ENCODE measurements around the gene PCGF3.
"Not testable (repeated sequence)": the region's sequence is repeated elsewhere in the genome, so short reads cannot be mapped to it uniquely, and the experiment has no call there.

Gene PCGF3

DNA sequence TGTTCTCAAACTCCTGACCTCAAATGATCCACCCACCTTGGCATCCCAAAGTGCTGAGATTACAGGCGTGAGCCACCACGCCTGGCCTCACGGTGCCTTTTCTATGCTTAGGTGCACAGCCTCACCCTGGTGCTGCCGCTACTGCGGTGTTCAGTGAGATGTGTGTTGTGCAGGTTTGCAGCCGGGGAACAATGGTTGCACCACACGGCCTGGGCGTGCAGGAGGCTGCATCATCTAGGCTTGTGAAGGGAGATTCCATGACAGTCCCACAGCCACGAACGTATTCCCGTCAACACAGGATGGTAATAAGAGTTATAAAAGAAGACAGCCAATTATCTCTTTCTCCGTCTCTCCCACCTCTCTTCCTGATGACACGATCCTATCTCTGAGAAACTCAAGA is 98.3 kb downstream of the PCGF3 start:
- no peak for DNase-seq

DNA sequence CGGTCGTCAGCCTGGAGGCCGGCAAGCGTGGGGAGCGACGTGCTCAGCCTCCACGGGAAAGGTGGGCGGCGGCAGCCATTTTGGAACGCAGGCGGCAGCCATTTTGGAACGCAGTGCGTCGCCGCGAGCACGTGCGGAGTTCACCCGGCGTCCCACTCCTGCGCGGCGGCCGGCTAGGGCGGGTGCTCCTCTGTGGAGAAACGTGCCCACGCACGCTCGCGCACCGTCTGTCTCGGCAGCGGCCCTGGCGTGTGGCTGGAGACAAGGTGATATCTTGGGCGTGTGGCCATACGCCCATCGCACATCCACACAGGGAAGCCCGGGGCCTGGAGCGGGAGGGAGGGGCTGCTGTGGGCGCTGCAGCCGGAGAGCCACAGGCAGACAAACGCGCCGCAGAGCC is 99.2 kb downstream of the PCGF3 start:
- no peak for DNase-seq

DNA sequence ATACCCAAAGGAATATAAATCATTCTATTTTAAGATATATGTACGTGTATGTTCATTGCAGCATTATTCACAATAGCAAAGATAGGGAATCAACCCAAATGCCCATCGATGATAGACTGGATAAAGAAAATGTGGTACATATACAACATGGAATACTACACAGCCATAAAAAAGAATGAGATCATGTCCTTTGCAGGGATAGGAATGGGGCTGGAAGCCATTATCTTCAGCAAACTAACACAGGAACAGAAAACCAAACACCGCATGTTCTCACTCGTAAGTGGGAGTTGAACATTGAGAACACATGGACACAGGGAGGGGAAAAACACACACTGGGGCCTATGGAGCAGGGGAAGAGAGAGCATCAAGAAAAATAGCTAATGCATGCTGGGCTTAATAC is 101.3 kb downstream of the PCGF3 start:
- DNase-seq: not testable (repeated sequence)

DNA sequence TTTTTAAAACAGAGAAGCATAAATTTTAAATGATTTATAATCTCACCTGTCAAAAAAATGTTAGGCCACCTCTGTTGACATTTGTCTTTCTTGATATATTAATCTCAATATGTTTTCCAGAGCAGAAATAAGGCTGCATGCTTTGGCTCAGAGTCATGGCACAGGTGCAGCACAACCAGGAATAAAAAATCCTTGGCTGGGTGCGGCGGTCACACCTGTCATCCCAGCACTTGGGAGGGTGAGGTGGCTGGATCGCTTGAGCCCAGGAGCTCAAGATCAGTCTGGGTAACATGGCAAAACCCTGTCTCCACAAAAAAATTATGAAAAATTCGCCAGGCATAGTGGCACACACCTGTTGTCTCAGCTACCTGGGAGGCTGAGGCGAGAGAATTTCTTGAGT is 102.2 kb downstream of the PCGF3 start:
- no peak for DNase-seq

DNA sequence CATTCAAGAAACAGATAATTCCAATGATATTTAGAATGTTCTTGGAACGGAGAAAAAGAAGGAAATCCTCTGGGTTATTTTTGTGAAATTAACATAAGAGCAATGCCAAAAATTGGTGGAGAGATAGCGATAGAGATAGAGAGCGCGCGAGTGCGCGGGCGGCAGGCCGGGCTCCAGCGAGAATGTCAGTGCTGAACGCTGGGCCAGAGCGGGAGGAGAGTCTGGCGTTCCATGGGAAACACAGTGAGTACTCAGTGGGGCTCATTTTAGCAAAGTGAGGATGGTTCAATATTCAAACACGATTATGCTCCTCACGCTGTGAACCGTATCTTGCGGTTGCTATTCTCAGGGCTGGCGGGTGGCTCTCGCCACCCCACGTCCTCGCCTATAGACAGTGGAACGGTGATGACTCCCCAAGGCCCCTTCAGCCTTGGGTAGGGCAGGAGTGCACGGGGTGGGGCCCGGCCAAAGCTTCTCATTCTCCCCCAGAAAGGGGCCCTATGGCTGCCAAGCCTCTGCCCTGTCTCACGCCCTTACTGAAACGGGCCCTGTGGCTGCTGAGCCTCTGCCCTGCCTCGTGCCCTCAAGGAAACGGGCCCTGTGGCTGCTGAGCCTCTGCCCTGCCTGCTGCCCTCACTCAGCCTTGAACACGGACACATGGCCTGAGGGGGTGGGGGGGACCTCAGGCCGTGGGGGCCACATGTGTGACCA is 103.4 kb downstream of the PCGF3 start:
- no peak for DNase-seq

DNA sequence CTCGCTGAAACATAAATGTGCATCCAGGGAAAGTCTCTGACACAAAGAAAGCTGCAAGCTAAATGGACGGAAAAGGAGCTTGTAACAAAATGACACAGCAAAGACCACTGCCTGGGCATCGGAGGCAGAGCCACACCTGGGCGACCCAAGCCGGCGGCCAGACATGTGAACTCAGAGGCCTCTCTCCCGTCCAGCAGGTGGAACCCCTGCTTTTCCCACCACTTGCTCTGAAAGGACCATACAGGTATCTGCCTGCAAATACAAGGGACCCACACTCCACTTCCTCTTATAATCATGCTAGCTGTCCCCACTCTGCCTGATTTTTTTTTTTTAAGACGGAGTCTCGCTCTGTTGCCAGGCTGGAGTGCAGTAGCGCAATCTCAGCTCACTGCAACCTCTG is 108.3 kb downstream of the PCGF3 start:
- no peak for DNase-seq

DNA sequence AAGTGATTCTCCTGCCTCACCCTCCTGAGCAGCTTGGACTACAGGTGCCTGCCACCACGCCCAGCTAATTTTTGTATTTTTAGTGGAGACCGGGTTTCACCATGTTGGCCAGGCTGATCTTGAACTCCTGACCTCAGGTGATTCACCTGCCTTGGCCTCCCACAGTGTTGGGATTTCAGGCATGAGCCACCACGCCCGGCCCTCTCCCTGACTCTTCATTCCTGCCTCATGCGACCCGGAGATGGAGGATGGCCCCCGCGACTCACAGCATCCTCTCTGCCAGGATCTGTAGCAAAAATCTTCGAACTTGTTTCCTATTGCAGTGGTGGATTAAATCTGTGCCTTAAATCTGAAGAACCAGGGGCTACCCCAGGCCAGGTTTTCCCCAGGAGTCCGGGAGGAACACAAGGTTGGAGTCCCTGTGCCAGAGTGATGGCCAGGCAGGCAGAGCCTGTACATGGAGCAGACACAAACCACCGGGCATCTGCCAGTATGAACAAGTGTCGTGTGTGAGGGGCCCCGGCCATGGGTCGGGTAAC is 108.7 kb downstream of the PCGF3 start:
- no peak for DNase-seq

DNA sequence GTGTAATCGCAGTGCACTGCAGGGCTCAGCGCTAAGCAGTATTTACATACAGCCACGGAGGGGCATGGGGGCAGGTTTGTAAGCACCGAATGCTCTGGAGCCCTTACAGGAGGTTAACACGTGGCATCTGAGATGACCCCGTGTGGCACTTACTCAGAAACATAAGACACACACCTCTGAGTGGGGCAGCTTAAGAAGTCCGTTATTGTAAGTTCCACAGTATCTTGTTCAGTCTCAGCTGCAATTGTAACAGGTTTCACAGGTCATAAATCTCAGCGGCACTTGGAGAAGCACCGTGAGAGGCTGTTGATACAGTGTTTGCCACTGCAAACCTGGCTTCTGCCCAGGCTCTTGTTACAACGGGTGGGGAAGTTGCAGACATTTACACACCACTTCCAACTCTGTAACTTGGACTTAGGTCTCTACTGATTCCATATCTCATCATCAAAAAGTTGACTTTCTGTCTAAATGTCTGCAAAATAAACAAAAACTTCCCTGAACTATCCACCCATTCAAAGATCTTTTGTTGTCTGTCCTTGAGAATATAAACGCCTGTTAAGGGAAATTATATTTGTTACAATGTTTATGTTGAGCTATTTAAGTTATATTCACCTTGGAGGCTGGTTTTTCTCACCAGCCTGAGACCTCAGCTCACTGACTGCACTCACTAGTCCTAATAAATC is 110.0 kb downstream of the PCGF3 start:
- DNase-seq: no peak

DNA sequence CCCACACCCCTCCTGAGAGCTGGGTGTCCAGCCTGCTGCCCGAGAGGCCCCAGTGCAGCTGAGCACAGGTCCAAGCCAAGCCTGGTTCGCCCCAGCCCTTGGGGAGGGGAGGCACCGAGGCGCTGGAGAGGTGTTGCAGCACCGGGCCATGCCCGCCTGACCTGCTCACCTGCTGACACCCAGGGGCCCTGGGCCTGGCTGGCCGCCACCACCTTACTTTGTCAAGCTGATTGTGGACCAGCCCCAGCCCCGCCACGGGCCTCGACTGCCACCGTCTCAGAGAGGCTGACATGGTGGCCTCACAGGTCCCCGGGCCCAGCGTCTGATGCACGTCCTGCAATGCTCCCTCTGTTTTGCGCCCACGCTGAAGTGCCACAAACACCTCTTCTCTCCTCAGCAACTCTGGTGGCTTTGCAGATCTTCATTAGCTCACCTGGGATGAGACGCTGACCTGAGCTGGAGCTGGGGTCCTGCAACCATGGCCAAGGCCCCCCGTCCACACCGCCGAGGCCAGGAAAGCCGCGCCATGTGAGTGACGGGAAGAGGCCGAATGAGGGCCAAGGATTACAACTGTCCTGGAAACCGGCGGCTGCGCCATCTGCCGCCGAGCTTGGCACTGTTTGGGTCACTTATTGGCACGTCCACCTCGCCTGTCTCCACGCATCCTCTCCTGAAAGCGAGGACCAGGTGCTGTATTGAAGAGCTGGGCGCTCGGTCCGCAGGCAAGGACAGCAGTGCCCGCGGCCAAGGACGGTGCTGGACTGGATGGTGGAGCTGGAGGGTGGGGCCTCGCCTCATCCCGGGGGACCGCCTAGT is 112.7 kb downstream of the PCGF3 start:
- no peak for DNase-seq

DNA sequence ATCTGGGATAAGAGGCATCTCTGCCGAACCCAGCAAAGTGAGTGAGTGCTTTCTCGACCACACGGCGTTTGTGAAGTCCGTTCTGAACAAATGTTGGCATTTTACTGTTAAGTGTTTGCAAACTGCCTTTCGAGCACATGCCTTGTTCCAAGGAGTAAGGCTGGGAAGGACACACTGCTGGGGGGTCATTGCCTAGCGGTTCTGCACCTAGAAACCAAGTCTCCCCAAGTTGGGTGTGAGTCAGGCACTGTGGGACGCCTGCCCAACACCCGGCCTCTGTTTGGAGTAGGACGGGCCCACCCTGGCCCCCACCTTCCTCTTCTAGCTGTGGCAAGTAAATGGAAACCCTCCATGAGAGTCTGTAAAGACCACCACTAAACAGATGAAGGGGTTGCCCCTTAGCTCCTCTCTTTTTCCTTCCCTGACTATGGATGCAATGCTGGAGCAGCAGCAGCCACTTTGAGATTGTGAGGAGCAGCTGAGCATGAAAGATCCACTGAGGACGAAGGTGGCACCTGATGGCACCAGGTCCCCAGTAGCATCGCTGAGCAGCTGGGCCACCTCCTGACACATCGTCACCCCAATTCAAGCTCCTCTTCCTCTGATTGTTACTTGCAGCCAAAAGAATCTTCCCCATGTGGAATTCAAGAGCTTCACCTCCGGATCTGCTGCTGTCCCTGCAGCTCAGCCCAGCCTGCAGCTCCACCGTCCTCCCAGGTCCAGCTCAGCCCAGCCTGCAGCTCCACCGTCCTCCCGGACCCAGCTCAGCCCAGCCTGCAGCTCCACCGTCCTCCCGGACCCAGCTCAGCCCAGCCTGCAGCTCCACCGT is 114.0 kb downstream of the PCGF3 start:
- no peak for DNase-seq
